VCaP (cell line): ENCODE measurements around the gene TAS2R7.

Experiments
- H3K27ac ChIP-seq: fragments of 450-650 bp; 2 replicates; pipeline ENCODE4 v1.5.1; 2017
- CTCF ChIP-seq: fragments of 450-650 bp; conservative IDR thresholded peaks from 2 replicates; pipeline ENCODE4 v1.5.1; 2017; ENCODE audit warnings: mild to moderate bottlenecking, moderate library complexity

The TAS2R7 gene

GRCh38 chr12:10783252-10783651 is 19.2 kb downstream of the TAS2R7 start:
- TF ChIP-seq CTCF = no peak
- H3K27ac ChIP-seq = no peak overlapping the region

GRCh38 chr12:10779103-10779502 is 23.3 kb downstream of the TAS2R7 start:
- TF ChIP-seq CTCF = no peak
- no peak overlapping the region for H3K27ac ChIP-seq

- H3K27ac ChIP-seq = no peak overlapping the region
- peak; percentile 86 for TF ChIP-seq CTCF
Measured at GRCh38 chr12:10771132-10771733, 31.2 kb downstream of the TAS2R7 start.

GRCh38 chr12:10759657-10760056 is 42.8 kb downstream of the TAS2R7 start:
- H3K27ac ChIP-seq = no peak overlapping the region
- TF ChIP-seq CTCF = no peak

GRCh38 chr12:10756194-10756593 is 46.2 kb downstream of the TAS2R7 start:
- no peak overlapping the region for H3K27ac ChIP-seq
- TF ChIP-seq CTCF = no peak

GRCh38 chr12:10753059-10753458 is 49.4 kb downstream of the TAS2R7 start:
- 0 out of 2 replicates have a peak overlapping the region, but pooled peaks have one; percentile 1 for H3K27ac ChIP-seq
- TF ChIP-seq CTCF = no peak
